ENCODE results near the gene MUC5AC.

Gene MUC5AC

GRCh38 chr11:1129143-1129610, 28.6 kb upstream of the MUC5AC start:
- Mint-ChIP-seq H3K4me3 (no peak overlapping the region), H3K4me1 (ENCODE audit: low read depth) (no peaks in the 10 kb centered on the region), H3K9me3 (peaks cover 12% of the 10 kb centered on the region), H3K36me3 (ENCODE audit: low read depth) (no peaks in the 10 kb centered on the region), H3K27me3 (ENCODE audit: low read depth) (no peaks in the 10 kb centered on the region), H3K27ac (no peak overlapping the region)

- Mint-ChIP-seq H3K27me3 (ENCODE audit: low read depth) (no peaks in the 10 kb centered on the region), H3K27ac (no peak overlapping the region), H3K9me3 (peaks cover 12% of the 10 kb centered on the region), H3K36me3 (ENCODE audit: low read depth) (no peaks in the 10 kb centered on the region), H3K4me1 (ENCODE audit: low read depth) (no peaks in the 10 kb centered on the region), H3K4me3 (no peak overlapping the region)
These were observed 28.1 kb upstream of the MUC5AC start for GRCh38 chr11:1129611-1130160.

GRCh38 chr11:1130276-1131032, 27.3 kb upstream of the MUC5AC start:
- Mint-ChIP-seq H3K4me1 (ENCODE audit: low read depth) (no peaks in the 10 kb centered on the region), H3K4me3 (no peak overlapping the region), H3K27ac (no peak overlapping the region), H3K27me3 (ENCODE audit: low read depth) (no peaks in the 10 kb centered on the region), H3K9me3 (peaks cover 16% of the 10 kb centered on the region), H3K36me3 (ENCODE audit: low read depth) (no peaks in the 10 kb centered on the region)

GRCh38 chr11:1131033-1131911, 26.5 kb upstream of the MUC5AC start:
- Mint-ChIP-seq H3K27ac (no peak overlapping the region), H3K27me3 (ENCODE audit: low read depth) (no peaks in the 10 kb centered on the region), H3K36me3 (ENCODE audit: low read depth) (no peaks in the 10 kb centered on the region), H3K9me3 (peaks cover 17% of the 10 kb centered on the region), H3K4me1 (ENCODE audit: low read depth) (no peaks in the 10 kb centered on the region), H3K4me3 (no peak overlapping the region)

- no peaks in the 10 kb centered on the region for H3K36me3 Mint-ChIP-seq (ENCODE audit: low read depth)
- H3K9me3 Mint-ChIP-seq, result peaks cover 17% of the 10 kb centered on the region
- no peak overlapping the region for H3K27ac Mint-ChIP-seq
- no peaks in the 10 kb centered on the region for H3K27me3 Mint-ChIP-seq (ENCODE audit: low read depth)
- no peaks in the 10 kb centered on the region for H3K4me1 Mint-ChIP-seq (ENCODE audit: low read depth)
- no peak overlapping the region for H3K4me3 Mint-ChIP-seq
These were observed 22.8 kb upstream of the MUC5AC start for GRCh38 chr11:1134848-1135445.

GRCh38 chr11:1138097-1138496, 19.7 kb upstream of the MUC5AC start:
- H3K27me3 Mint-ChIP-seq (ENCODE audit: low read depth), result peaks cover 3% of the 10 kb centered on the region
- H3K9me3 Mint-ChIP-seq, result peaks cover 32% of the 10 kb centered on the region
- H3K4me3 Mint-ChIP-seq, result no peak overlapping the region
- H3K27ac Mint-ChIP-seq, result no peak overlapping the region
- H3K4me1 Mint-ChIP-seq (ENCODE audit: low read depth), result no peaks in the 10 kb centered on the region
- no peaks in the 10 kb centered on the region for H3K36me3 Mint-ChIP-seq (ENCODE audit: low read depth)

- peaks cover 5% of the 10 kb centered on the region for H3K27me3 Mint-ChIP-seq (ENCODE audit: low read depth)
- H3K27ac Mint-ChIP-seq, result no peak overlapping the region
- H3K4me1 Mint-ChIP-seq (ENCODE audit: low read depth), result no peaks in the 10 kb centered on the region
- H3K9me3 Mint-ChIP-seq, result peaks cover 39% of the 10 kb centered on the region
- no peaks in the 10 kb centered on the region for H3K36me3 Mint-ChIP-seq (ENCODE audit: low read depth)
- H3K4me3 Mint-ChIP-seq, result no peak overlapping the region
These were observed 18.2 kb upstream of the MUC5AC start for GRCh38 chr11:1139441-1140083.

GRCh38 chr11:1140642-1141490, 16.9 kb upstream of the MUC5AC start:
- H3K9me3 Mint-ChIP-seq, result peaks cover 27% of the 10 kb centered on the region
- H3K27me3 Mint-ChIP-seq (ENCODE audit: low read depth), result peaks cover 5% of the 10 kb centered on the region
- H3K4me3 Mint-ChIP-seq, result no peak overlapping the region
- no peak overlapping the region for H3K27ac Mint-ChIP-seq
- no peaks in the 10 kb centered on the region for H3K4me1 Mint-ChIP-seq (ENCODE audit: low read depth)
- no peaks in the 10 kb centered on the region for H3K36me3 Mint-ChIP-seq (ENCODE audit: low read depth)

GRCh38 chr11:1146365-1146764, 11.4 kb upstream of the MUC5AC start:
- Mint-ChIP-seq H3K4me3 (no peak overlapping the region), H3K27me3 (ENCODE audit: low read depth) (peaks cover 5% of the 10 kb centered on the region), H3K4me1 (ENCODE audit: low read depth) (no peaks in the 10 kb centered on the region), H3K36me3 (ENCODE audit: low read depth) (no peaks in the 10 kb centered on the region), H3K9me3 (peaks cover 41% of the 10 kb centered on the region), H3K27ac (no peak overlapping the region)

GRCh38 chr11:1147792-1148191, 10.0 kb upstream of the MUC5AC start:
- Mint-ChIP-seq H3K36me3 (ENCODE audit: low read depth) (no peaks in the 10 kb centered on the region), H3K4me3 (no peak overlapping the region), H3K4me1 (ENCODE audit: low read depth) (no peaks in the 10 kb centered on the region), H3K9me3 (peaks cover 29% of the 10 kb centered on the region), H3K27ac (no peak overlapping the region), H3K27me3 (ENCODE audit: low read depth) (peaks cover 5% of the 10 kb centered on the region)

- Mint-ChIP-seq H3K9me3 (peaks cover 19% of the 10 kb centered on the region), H3K36me3 (ENCODE audit: low read depth) (no peaks in the 10 kb centered on the region), H3K4me3 (no peak overlapping the region), H3K4me1 (ENCODE audit: low read depth) (no peaks in the 10 kb centered on the region), H3K27ac (no peak overlapping the region), H3K27me3 (ENCODE audit: low read depth) (no peaks in the 10 kb centered on the region)
These were observed 9.0 kb upstream of the MUC5AC start for GRCh38 chr11:1148752-1149180.

- no peak overlapping the region for H3K27ac Mint-ChIP-seq
- no peaks in the 10 kb centered on the region for H3K27me3 Mint-ChIP-seq (ENCODE audit: low read depth)
- no peak overlapping the region for H3K4me3 Mint-ChIP-seq
- no peaks in the 10 kb centered on the region for H3K36me3 Mint-ChIP-seq (ENCODE audit: low read depth)
- H3K9me3 Mint-ChIP-seq, result peaks cover 15% of the 10 kb centered on the region
- no peaks in the 10 kb centered on the region for H3K4me1 Mint-ChIP-seq (ENCODE audit: low read depth)
These were observed 8.2 kb upstream of the MUC5AC start for GRCh38 chr11:1149545-1149944.

- Mint-ChIP-seq H3K27ac (no peak overlapping the region), H3K36me3 (ENCODE audit: low read depth) (no peaks in the 10 kb centered on the region), H3K9me3 (peaks cover 15% of the 10 kb centered on the region), H3K4me1 (ENCODE audit: low read depth) (no peaks in the 10 kb centered on the region), H3K27me3 (ENCODE audit: low read depth) (no peaks in the 10 kb centered on the region), H3K4me3 (no peak overlapping the region)
These were observed 7.6 kb upstream of the MUC5AC start for GRCh38 chr11:1150116-1150515.
